Panc1 (cell line): ENCODE results near the gene PPM1H. TPM values are rescaled to one million over a fixed set of nuclear protein-coding genes. Genes with fewer than 3 reads are reported as not detected.

ENCODE experiments used
- ATAC-seq: fragments of 200-7000 bp; cut with Tn5 transposase; 2 replicates; pipeline ENCODE4 v1.9.1; 2020; ENCODE audit warnings: mild to moderate bottlenecking, moderate library complexity
- BruUV-seq: library from RNA; stranded (reverse); fragments of 400-500 nt; replicated peaks from 2 replicates; lab custom pipeline; 2021; lab: Mats Ljungman, UMichigan
- CTCF ChIA-PET: fragments of 300-600 bp; sonication (Branson Sonifier 250); formaldehyde crosslinking; loops from one replicate; lab custom pipeline; 2022; ENCODE audit warnings: antibody characterized with exemption; lab: Charles Lee
- POLR2A ChIA-PET: fragments of 300-600 bp; sonication (Branson Sonifier 250); formaldehyde crosslinking; loops from one replicate; lab custom pipeline; 2022; ENCODE audit warnings: antibody characterized with exemption; lab: Charles Lee
- DNase-seq: peaks from one replicate; pipeline ENCODE4 v3.0.0-alpha.2; 2010; ENCODE audit warnings: low read depth, low spot score
- H3K27ac ChIP-seq: 2 replicates; pipeline ENCODE4 v1.5.1; 2011; ENCODE audit warnings: mild to moderate bottlenecking, low read length, inconsistent platforms
- H3K27me3 ChIP-seq: fragments of 200-500 bp; sonication (Bioruptor generic); 2 replicates; pipeline ENCODE4 v1.6.0; 2014; ENCODE audit warnings: low read length, inconsistent platforms; ENCODE audit not compliant: control insufficient read depth, insufficient read depth
- H3K36me3 ChIP-seq: fragments of 200-500 bp; sonication (Bioruptor generic); 2 replicates; pipeline ENCODE4 v1.5.1; 2014; ENCODE audit warnings: inconsistent platforms, mild to moderate bottlenecking, low read length, moderate library complexity; ENCODE audit not compliant: control insufficient read depth, insufficient read depth
- H3K4me1 ChIP-seq: 2 replicates; pipeline ENCODE4 v1.5.1; 2011; ENCODE audit warnings: inconsistent platforms, mild to moderate bottlenecking, low read length, moderate library complexity; ENCODE audit not compliant: control insufficient read depth, insufficient read depth
- H3K4me3 ChIP-seq, 2 experiments: 2 replicates each; pipeline ENCODE4 v1.5.1; 2011 to 2012; ENCODE audit warnings: low read depth in 2 of 2, low read length in 2 of 2, mild to moderate bottlenecking in 2 of 2, inconsistent platforms in 1 of 2, moderate library complexity in 1 of 2
- H3K9me3 ChIP-seq: fragments of 200-500 bp; sonication (Bioruptor generic); 2 replicates; pipeline ENCODE4 v1.5.1; 2014; ENCODE audit warnings: low read depth, mild to moderate bottlenecking, inconsistent platforms, low read length, moderate library complexity; ENCODE audit not compliant: control insufficient read depth, insufficient read depth
- POLR2AphosphoS5 ChIP-seq: IDR thresholded peaks from 2 replicates; pipeline ENCODE4 v1.6.1; 2012; ENCODE audit warnings: mild to moderate bottlenecking, low read depth, low read length, moderate library complexity
- SIN3A ChIP-seq: IDR thresholded peaks from 2 replicates; pipeline ENCODE4 v1.6.1; 2012; ENCODE audit warnings: low read depth, mild to moderate bottlenecking, low read length, moderate library complexity, borderline replicate concordance; ENCODE audit not compliant: insufficient read depth
- TCF7L2 ChIP-seq: IDR thresholded peaks from 2 replicates; pipeline ENCODE4 v1.6.1; 2011; ENCODE audit warnings: mild to moderate bottlenecking, low read depth, low read length, inconsistent platforms
- in situ Hi-C: cut with HindIII; loops from 2 replicates; pipeline ENCODE4 v1.10.0; 2016; ENCODE audit warnings: low sequenced_read_pairs, low pct_unique_long_range_greater_than_20kb
- intact Hi-C: fragments of 100-400 bp; cut with micrococcal nuclease; formaldehyde crosslinking; loops from one replicate; pipeline ENCODE4 v1.10.0; 2022; ENCODE audit not compliant: unreplicated experiment
- total RNA-seq: library from RNA; stranded (reverse); gene quantifications from one replicate; pipeline ENCODE4 v1.2.1, GENCODE V29; 2021; ENCODE audit not compliant: unreplicated experiment
- TF ChIP-seq, protein P1 (sequence below): fragments of 450-650 bp; IDR thresholded peaks from 2 replicates; pipeline ENCODE4 v1.5.1; 2017; ENCODE audit warnings: mild to moderate bottlenecking
- TF ChIP-seq, protein P2 (sequence below), 2 experiments: IDR thresholded peaks; 2 replicates each; pipeline ENCODE4 v1.6.1; 2011 to 2012; ENCODE audit warnings: low read depth in 2 of 2, control low read depth in 1 of 2, low read length in 1 of 2, mild to moderate bottlenecking in 1 of 2, moderate library complexity in 1 of 2; ENCODE audit not compliant: insufficient read depth in 1 of 2

The PPM1H gene
- total RNA-seq, 1 experiment from 2014 or later: 22.9 TPM

DNA sequence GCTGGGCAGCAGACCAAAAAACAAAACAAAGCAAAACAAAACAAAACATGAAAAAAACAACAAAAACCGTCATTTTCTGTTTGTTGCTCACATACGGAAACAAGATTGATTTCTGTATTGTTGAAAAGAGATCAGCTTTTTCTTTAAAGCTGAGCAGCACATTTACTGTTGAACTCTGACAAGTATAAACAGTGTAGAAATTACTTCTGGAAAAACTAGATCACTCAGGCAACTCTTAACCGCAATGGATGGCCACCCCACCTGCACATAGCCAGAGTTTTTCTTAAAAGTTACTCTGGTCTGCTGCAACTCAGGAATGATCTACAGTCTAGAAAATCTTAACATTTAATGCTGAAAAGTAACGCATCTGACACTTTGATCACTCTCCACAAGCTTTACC, 80.9 kb downstream of the PPM1H start:
- ATAC-seq (no peak), DNase-seq (no peak)
- Histone ChIP-seq H3K27ac (no peak overlapping the region), H3K36me3 (no peaks in the 10 kb centered on the region), H3K4me1 (peaks cover 4% of the 10 kb centered on the region; the same call in 1 of the 2 replicates), H3K27me3 (no peaks in the 10 kb centered on the region), H3K4me3 (no peak overlapping the region), H3K9me3 (no peaks in the 10 kb centered on the region)
- intact Hi-C loops (no loop called here), in situ Hi-C loops (no loop called here)
- POLR2A ChIA-PET: interaction anchor here (0.5 kb wide), 1 partner anchor 108 kb away, joined by 3 read pairs; no protein-coding TSS in a partner anchor
- CTCF ChIA-PET: interaction anchor here (0.6 kb wide), 1 partner anchor 48 kb away, joined by 4 read pairs; no protein-coding TSS in a partner anchor
- no TSS peak for BruUV-seq
- TF ChIP-seq, protein P1, sequence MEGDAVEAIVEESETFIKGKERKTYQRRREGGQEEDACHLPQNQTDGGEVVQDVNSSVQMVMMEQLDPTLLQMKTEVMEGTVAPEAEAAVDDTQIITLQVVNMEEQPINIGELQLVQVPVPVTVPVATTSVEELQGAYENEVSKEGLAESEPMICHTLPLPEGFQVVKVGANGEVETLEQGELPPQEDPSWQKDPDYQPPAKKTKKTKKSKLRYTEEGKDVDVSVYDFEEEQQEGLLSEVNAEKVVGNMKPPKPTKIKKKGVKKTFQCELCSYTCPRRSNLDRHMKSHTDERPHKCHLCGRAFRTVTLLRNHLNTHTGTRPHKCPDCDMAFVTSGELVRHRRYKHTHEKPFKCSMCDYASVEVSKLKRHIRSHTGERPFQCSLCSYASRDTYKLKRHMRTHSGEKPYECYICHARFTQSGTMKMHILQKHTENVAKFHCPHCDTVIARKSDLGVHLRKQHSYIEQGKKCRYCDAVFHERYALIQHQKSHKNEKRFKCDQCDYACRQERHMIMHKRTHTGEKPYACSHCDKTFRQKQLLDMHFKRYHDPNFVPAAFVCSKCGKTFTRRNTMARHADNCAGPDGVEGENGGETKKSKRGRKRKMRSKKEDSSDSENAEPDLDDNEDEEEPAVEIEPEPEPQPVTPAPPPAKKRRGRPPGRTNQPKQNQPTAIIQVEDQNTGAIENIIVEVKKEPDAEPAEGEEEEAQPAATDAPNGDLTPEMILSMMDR: no peak
- TF ChIP-seq, protein P2, sequence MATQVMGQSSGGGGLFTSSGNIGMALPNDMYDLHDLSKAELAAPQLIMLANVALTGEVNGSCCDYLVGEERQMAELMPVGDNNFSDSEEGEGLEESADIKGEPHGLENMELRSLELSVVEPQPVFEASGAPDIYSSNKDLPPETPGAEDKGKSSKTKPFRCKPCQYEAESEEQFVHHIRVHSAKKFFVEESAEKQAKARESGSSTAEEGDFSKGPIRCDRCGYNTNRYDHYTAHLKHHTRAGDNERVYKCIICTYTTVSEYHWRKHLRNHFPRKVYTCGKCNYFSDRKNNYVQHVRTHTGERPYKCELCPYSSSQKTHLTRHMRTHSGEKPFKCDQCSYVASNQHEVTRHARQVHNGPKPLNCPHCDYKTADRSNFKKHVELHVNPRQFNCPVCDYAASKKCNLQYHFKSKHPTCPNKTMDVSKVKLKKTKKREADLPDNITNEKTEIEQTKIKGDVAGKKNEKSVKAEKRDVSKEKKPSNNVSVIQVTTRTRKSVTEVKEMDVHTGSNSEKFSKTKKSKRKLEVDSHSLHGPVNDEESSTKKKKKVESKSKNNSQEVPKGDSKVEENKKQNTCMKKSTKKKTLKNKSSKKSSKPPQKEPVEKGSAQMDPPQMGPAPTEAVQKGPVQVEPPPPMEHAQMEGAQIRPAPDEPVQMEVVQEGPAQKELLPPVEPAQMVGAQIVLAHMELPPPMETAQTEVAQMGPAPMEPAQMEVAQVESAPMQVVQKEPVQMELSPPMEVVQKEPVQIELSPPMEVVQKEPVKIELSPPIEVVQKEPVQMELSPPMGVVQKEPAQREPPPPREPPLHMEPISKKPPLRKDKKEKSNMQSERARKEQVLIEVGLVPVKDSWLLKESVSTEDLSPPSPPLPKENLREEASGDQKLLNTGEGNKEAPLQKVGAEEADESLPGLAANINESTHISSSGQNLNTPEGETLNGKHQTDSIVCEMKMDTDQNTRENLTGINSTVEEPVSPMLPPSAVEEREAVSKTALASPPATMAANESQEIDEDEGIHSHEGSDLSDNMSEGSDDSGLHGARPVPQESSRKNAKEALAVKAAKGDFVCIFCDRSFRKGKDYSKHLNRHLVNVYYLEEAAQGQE (IDR thresholded peaks at IDR 0.05; ENCODE audit: insufficient read depth in 1 of 2, low read depth in 2 of 2, low read length in 1 of 2): no peak
- TF ChIP-seq POLR2AphosphoS5 (no peak), SIN3A (no peak), TCF7L2 (no peak)

GRCh38 chr12:62849398-62849797, 85.6 kb downstream of the PPM1H start:
- no peaks in the 10 kb centered on the region for H3K9me3 ChIP-seq
- no TSS peak for BruUV-seq
- H3K4me1 ChIP-seq: peaks cover 9% of the 10 kb centered on the region
- POLR2A ChIA-PET: no interaction called here
- CTCF ChIA-PET: no interaction called here
- TF ChIP-seq, protein P1: no peak
- TF ChIP-seq TCF7L2: no peak
- TF ChIP-seq, protein P2 (IDR thresholded peaks at IDR 0.05; ENCODE audit: insufficient read depth in 1 of 2, low read depth in 2 of 2, low read length in 1 of 2): no peak
- no peak for TF ChIP-seq POLR2AphosphoS5
- no peak for TF ChIP-seq SIN3A
- DNase-seq (no peak), ATAC-seq (no peak)
- in situ Hi-C loops: no loop called here
- H3K27me3 ChIP-seq: no peaks in the 10 kb centered on the region
- H3K4me3 ChIP-seq: no peak overlapping the region
- H3K36me3 ChIP-seq: no peaks in the 10 kb centered on the region
- intact Hi-C loops: no loop called here
- H3K27ac ChIP-seq: no peak overlapping the region
